ENCODE measurements around the gene RAI1. TPM values are rescaled to one million over a fixed set of nuclear protein-coding genes. Genes with fewer than 3 reads are reported as not detected.

RAI1 gene
- total RNA-seq, 4 donors from 2014 or later = 12.8 to 51.2 (median 47.6) TPM

DNA sequence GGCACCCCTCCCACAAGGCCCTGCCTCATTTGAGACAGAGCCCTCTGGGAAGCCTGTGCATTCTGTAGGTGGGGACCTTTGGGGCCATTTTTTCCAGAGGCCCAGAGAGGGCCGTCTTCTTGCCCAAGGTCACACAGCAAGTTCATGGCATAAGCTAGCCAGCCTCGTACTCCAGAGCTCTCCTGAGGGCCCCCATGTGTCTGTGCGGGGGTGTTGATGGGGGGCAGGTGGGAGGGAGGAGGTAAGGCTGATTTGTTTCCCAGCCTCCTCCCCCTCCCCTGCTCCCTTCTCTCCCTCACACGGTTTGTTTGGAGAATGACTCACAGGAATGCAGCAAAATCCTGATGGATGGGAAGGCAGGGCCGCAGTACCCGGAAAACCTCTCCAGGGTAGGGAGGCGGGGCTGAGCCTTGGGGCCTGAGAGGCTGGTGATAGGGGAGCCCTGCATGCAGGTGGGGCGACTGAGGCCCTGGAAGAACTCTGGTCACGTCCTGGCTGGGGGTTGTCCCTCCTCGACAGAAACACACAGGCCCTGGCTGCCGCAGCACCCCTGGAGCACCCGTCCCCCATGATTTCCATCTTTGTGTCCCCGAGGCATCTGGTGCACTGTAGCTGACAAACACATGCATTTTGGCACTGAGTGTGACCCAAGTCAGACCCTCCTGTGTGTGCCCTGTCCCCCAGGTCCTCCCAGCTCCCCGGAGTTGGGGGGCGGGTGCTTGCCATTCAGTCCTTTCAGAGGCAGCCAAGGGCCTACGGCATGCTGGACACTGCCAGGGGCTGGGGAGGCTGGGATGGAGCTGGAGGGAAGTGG, 29.7 kb downstream of the RAI1 start:
- TF ChIP-seq, protein P1, sequence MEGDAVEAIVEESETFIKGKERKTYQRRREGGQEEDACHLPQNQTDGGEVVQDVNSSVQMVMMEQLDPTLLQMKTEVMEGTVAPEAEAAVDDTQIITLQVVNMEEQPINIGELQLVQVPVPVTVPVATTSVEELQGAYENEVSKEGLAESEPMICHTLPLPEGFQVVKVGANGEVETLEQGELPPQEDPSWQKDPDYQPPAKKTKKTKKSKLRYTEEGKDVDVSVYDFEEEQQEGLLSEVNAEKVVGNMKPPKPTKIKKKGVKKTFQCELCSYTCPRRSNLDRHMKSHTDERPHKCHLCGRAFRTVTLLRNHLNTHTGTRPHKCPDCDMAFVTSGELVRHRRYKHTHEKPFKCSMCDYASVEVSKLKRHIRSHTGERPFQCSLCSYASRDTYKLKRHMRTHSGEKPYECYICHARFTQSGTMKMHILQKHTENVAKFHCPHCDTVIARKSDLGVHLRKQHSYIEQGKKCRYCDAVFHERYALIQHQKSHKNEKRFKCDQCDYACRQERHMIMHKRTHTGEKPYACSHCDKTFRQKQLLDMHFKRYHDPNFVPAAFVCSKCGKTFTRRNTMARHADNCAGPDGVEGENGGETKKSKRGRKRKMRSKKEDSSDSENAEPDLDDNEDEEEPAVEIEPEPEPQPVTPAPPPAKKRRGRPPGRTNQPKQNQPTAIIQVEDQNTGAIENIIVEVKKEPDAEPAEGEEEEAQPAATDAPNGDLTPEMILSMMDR (IDR thresholded peaks at IDR 0.05) = no peak
- no peak for TF ChIP-seq POLR2A (IDR thresholded peaks at IDR 0.05)
- Histone ChIP-seq H3K4me3 (no peak overlapping the region), H3K4me1 (peaks cover 0 to 45% (median 4%) of the 10 kb centered on the region in 4 donors), H3K27ac (peak overlapping the region; percentile 29 to 77 (median 50)), H3K36me3 (no peaks in the 10 kb centered on the region), H3K9me3 (no peaks in the 10 kb centered on the region), H3K27me3 (no peaks in the 10 kb centered on the region)
- peak in 2 of 3 donors; percentile 75 for DNase-seq

DNA sequence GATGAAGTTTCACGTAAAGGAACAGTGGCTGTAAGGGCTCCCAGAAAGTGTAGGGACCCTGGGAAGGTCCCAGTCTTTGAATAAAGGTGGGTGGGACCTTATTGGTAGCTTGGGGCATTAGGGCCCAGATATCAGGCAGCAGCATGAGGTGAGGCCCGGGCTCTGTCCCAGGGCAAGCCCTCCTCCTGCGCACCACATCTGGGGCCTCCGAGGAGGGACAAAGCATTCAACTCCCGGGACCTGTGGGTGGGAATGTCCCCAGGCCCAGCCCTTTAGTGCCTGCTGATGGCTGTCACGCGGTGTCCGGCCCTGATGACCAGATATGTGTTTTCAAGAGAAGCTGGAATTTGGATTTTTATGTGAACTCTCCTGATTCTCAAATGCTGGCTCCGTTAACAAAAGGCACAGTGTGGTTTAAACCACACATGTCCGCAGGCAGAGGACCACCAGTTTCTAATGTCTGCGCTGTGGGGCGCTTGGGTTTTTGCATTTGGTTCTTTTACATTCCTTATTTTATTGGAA, 30.4 kb downstream of the RAI1 start:
- peaks cover 0 to 42% (median 4%) of the 10 kb centered on the region in 4 donors for H3K4me1 ChIP-seq
- DNase-seq = no peak

DNA sequence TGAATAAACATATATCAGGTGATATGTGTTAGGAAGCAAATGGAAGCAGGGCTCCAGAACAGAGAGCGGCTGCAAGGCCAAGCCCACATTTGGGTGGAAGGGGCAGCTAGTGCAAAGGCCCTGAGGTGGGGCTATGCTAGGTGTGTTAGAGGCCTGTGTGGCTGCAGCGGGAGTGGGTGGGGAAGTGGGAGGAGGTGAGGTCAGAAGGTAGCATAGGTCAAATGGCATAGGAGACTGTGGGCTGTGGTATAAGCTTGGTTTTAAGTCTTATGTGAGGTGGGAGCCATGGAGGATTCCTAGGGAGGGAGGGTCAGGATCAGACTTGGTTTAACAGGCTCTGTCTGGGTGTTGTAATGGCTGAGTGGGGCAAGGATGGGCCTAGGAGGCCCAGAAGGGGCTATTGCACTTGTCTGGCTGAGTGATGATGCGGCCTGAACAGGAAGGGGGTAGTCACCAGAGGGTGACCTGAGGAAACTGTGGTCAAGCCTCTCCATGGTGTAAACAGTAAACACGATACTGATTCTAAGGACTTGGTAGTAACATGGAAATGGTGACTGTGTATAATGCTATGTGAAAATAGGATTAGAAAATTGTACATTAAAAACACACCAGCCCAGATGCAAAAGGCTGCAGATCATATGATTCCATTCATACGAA, 31.1 kb downstream of the RAI1 start:
- Histone ChIP-seq H3K36me3 (no peaks in the 10 kb centered on the region), H3K4me1 (peaks cover 0 to 42% (median 4%) of the 10 kb centered on the region in 4 donors), H3K4me3 (no peak overlapping the region), H3K9me3 (no peaks in the 10 kb centered on the region), H3K27ac (peak overlapping the region in 2 of 4 donors; percentile 38 to 77), H3K27me3 (no peaks in the 10 kb centered on the region)
- DNase-seq = peak in 1 of 3 donors; percentile 45
- TF ChIP-seq, protein P1 (IDR thresholded peaks at IDR 0.05) = no peak
- TF ChIP-seq POLR2A (IDR thresholded peaks at IDR 0.05) = no peak

More for the DNA sequence above, 30.4 kb downstream of the RAI1 start:
- H3K36me3 ChIP-seq = no peaks in the 10 kb centered on the region
- no peak overlapping the region for H3K4me3 ChIP-seq
- H3K27ac ChIP-seq = peak overlapping the region; percentile 29 to 77 (median 48)
- no peaks in the 10 kb centered on the region for H3K27me3 ChIP-seq
- TF ChIP-seq, protein P1 (IDR thresholded peaks at IDR 0.05) = no peak
- no peak for TF ChIP-seq POLR2A (IDR thresholded peaks at IDR 0.05)
- H3K9me3 ChIP-seq = no peaks in the 10 kb centered on the region

DNA sequence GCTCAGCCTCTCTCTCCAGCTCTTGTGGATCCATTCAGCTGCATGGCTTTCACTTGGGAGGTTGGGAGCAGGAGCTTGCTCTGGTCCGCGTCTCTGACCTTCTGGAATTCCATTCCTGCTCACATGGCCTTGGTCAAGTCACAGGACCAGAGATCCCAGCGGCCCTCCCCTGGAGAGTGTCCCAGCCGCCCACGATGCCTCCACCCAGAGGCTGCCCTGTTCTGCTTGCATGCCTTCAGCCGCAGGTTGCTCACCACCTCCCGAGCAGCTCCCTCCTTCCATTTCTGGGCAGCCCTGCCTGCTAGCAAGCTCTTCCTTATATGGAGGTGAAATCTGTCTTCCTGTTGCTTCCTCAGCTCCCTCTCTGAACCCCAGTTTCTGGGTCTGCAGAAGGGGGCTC, 32.6 kb downstream of the RAI1 start:
- H3K4me1 ChIP-seq = peaks cover 0 to 42% (median 4%) of the 10 kb centered on the region in 4 donors
- no peaks in the 10 kb centered on the region for H3K9me3 ChIP-seq
- H3K27me3 ChIP-seq = no peaks in the 10 kb centered on the region
- DNase-seq = no peak
- no peak overlapping the region for H3K4me3 ChIP-seq
- H3K36me3 ChIP-seq = no peaks in the 10 kb centered on the region
- peak overlapping the region in 1 of 4 donors; percentile 77 for H3K27ac ChIP-seq
- TF ChIP-seq, protein P1 (IDR thresholded peaks at IDR 0.05) = no peak
- TF ChIP-seq POLR2A (IDR thresholded peaks at IDR 0.05) = no peak

DNA sequence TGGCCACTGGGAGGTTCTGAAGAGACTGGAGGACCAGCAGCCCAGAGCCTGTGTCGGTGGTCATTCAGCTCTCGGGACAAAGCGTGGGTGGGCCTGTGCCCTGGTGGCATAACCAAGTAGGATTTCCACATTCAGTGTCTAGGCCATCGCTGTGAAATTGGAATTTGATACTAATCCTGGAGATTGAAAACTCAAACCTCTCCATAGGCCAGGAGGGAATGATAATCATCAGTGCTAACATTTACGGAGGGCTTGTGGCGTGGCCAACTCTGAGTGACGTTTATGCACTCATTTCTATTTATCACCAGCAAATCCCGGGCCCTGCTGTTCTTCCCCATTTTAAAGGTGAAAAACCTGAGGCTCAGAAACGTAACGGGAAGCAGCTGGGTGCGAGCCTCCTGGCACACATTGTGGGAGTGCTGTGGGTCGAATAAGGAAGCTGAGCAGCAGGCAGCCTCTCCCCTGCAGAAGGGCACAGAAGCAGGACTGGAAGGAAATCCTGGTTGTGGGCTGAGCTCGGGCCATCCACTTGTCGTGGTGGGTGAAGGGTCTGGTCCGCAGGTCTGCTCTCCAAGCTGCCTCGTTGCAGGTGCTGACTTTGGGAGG, 33.1 kb downstream of the RAI1 start:
- Histone ChIP-seq H3K27ac (peak overlapping the region in 3 of 4 donors; percentile 17 to 77 (median 49)), H3K36me3 (no peaks in the 10 kb centered on the region), H3K4me1 (peaks cover 0 to 42% (median 4%) of the 10 kb centered on the region in 4 donors), H3K27me3 (no peaks in the 10 kb centered on the region), H3K4me3 (no peak overlapping the region), H3K9me3 (no peaks in the 10 kb centered on the region)
- DNase-seq = no peak
- no peak for TF ChIP-seq POLR2A (IDR thresholded peaks at IDR 0.05)
- TF ChIP-seq, protein P1 (IDR thresholded peaks at IDR 0.05) = no peak
